CD4-positive, alpha-beta T cell treated with Interferon alpha-2 for 1 hour (primary cell): ENCODE data around the gene NDE1.
"Not testable (repeated sequence)": the region's sequence is repeated elsewhere in the genome, so short reads cannot be mapped to it uniquely, and the experiment has no call there.

Experiments used
- DNase-seq, 2 donors: peaks; one replicate each; pipeline ENCODE4 v3.0.0-alpha.2; 2020 to 2022

The NDE1 gene

DNA sequence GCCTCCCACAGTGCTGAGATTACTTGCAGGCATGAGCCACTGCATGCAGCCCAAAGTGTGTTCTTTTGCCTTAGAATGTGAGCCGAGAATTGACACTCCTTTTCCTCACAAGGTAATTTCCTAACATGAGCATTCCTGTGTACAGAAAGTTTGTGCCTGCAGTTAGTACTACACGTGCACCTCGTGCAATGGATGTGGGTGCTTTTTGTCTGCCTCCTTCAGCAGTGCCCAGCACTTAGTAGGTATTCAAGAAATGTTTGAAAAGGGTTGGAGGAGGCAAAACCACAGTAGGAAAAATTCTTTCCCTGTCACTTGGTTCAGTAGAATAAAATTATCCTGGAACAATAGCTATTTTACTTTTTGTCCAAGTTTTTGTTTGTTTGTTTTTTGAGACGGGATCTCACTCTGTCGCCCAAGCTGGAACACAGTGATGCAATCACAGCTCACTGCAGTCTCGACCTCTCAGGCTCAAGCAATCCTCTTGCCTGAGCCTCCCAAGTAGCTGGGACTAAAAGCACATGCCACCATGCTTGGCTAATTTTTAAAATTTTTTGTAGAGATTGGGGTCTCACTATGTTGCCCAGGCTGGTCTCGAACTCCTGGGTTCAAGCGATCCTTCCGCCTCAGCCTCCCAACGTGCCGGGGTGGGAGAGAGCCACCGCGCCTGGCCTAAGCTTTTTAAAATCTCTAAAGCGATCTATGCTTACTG lies 2.4 kb downstream of the NDE1 start:
- no peak for DNase-seq

GRCh38 chr16:15653227-15653626 lies 3.2 kb downstream of the NDE1 start:
- no peak for DNase-seq

- DNase-seq = no peak
Measured at GRCh38 chr16:15654591-15654990, 4.5 kb downstream of the NDE1 start.

- DNase-seq = not testable (repeated sequence)
Measured at GRCh38 chr16:15655561-15655960, 5.5 kb downstream of the NDE1 start.

DNA sequence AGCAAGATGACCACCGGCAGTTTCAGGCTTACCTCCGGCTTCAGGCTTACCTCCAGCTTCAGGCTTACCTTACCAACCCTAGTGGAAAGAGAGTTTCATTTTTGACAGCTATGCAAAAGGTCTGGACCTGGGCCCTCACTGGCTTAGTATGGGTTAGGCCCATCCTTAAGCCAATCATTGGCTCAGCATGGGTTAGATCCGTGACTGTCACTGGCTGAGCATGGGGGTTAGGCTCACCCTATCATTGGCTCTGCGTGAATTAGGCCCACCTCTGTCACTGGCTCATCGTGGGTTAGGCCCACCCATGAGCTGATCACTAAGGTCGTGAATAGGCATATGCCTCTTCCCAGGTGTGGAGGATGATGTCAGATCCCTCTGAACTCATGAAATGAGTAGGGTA lies 8.1 kb downstream of the NDE1 start:
- no peak for DNase-seq

DNA sequence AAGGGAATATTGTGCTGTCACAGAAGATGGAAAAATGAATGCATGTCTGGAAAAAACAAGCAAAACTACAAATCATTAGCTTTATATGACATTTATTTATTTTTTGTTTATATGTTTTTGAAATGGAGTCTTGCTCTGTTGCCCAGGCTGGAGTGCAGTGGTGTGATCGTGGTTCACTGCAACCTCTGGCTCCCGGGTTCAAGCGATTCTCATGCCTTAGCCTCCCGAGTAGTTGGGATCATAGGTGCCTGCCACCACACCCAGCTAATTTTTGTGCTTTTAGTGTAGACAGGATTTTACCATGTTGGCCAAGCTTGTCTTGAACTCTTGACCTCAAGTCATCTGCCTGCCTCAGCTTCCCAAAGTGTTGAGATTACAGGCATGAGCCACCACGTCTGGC lies 8.5 kb downstream of the NDE1 start:
- no peak for DNase-seq

- no peak for DNase-seq
Measured at GRCh38 chr16:15660203-15660601, 10.2 kb downstream of the NDE1 start.

- no peak for DNase-seq
Measured at GRCh38 chr16:15665107-15665506, 15.1 kb downstream of the NDE1 start.

GRCh38 chr16:15667091-15667742 lies 17.2 kb downstream of the NDE1 start:
- no peak for DNase-seq

DNA sequence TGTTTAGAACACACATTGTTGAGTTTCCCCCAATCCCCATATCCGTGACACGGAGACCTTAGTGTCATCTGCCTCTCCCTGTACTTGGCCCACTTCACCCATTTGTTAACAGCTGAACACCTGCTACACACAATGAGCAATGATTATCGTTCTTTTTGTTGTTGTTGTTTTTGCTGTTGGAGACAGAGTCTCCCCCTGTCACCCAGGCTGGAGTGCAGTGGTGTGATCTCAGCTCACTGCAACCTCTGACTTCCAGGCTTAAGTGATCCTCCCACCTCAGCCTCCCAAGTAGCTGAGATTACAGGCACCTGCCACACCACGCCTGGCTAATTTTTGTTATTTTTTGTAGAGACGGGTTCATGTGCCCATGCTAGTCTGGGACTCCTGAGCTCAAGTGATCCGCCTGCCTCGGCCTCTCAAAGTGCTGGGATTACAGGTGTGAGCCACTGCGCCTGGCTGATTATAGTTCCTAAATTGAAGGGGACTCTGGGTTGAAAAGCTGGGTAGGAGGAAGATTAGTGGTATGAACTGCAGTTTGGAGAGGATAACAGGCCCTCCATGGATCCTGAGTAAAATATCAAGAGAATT lies 21.6 kb downstream of the NDE1 start:
- DNase-seq = no peak

DNA sequence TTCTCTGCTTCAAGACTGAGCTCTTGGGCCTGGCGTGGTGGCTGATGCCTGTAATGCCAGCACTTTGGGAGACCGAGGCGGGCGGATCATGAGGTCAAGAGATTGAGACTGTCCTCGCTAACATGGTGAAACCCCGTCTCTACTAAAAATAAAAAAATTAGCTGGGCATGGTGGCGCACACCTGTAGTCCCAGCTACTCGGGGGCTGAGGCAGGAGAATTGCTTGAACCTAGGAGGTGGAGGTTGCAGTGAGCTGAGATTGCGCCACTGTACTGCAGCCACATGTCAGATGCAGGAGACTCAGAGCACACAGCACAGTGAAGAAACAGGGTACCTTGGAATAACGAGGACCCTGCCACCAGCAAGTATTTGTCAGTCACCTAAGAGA lies 22.1 kb downstream of the NDE1 start:
- DNase-seq = not testable (repeated sequence)

GRCh38 chr16:15672514-15673167 lies 22.6 kb downstream of the NDE1 start:
- peak; percentile 80 to 86 for DNase-seq

- DNase-seq = no peak
Measured at GRCh38 chr16:15674571-15674970, 24.5 kb downstream of the NDE1 start.

DNA sequence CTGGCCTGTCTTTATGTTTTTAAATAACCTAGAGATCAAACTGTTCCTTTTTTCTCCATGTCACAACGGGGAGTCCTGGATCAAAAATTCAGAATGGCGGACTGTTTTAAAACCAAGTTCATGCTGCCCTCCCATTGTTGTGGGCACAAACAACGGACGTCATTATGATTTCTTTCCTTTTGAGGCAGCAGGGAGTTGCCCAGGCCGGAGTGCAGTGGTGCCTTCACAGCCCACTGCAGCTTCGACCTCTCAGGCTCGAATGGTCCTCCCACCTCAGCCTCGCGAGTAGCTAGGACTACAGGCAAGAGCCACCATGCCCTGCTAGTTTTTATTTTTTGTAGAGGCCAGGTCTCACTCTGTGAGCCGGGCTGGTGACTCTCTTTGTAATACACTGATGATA lies 26.5 kb downstream of the NDE1 start:
- DNase-seq = no peak

- no peak for DNase-seq
Measured at GRCh38 chr16:15677447-15677846, 27.4 kb downstream of the NDE1 start.

GRCh38 chr16:15682105-15682570 lies 32.1 kb downstream of the NDE1 start:
- DNase-seq = peak; percentile 49 to 50

DNA sequence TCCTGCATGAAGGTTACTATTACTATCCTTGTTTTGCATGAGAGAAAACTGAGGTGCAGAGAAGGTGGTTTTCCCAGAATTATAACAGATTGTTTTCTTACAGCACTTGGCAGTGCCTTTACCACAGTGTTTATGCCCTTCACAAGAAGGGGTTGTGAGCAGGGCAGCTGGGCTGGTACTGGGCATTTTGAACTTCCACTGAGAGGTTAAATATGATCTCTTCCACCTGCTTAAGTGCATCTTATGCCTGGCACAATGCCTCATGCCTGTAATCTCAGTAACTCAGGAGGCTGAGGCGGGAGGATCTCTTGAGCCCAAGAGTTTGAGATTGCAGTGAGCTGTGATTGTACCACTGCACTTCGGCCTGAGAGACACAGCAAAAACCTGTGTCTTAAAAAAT lies 36.2 kb downstream of the NDE1 start:
- DNase-seq = no peak

- no peak for DNase-seq
Measured at GRCh38 chr16:15689290-15689689, 39.2 kb downstream of the NDE1 start.

DNA sequence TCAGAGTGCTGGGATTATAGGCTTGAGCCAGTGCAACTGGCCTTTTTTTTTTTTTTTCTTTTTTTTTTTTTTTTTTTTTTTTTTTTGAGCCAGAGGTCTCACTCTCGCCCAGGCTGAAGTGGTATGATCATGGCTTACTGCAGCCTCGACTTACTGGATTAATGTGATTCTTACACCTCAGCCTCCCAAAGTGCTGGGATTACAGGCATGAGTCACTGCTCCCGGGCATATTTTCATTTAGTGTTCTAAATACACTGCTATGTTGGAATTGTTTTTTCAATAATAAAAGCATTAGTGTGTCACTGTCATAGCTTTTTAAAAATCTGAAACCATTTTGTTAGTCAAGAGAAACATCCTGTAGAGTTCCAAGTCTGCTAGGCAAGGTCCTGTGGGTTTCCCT lies 40.3 kb downstream of the NDE1 start:
- DNase-seq = no peak

- DNase-seq = no peak
Measured at GRCh38 chr16:15691046-15691445, 41.0 kb downstream of the NDE1 start.

- not testable (repeated sequence) for DNase-seq
Measured at GRCh38 chr16:15692508-15692907, 42.5 kb downstream of the NDE1 start.

DNA sequence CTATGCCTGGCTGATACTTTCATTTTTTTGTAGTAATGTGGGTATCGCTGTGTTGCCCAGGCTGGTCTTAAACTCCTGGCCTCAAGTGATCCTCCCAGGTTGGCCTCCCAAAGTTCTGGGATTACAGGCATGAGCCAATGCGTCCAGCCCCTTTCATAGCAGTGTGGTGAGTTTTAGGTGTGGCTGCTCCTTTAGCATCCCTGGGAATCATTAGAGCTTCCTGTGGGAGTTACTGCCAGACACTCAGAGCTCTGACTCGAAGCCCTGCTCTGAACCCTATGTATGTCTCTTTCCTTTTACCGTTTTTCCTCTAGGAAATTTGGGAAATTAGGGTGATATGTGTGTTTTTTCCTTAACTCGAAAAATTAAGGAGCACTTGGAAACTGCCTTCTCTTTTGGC lies 44.5 kb downstream of the NDE1 start:
- DNase-seq = no peak

DNA sequence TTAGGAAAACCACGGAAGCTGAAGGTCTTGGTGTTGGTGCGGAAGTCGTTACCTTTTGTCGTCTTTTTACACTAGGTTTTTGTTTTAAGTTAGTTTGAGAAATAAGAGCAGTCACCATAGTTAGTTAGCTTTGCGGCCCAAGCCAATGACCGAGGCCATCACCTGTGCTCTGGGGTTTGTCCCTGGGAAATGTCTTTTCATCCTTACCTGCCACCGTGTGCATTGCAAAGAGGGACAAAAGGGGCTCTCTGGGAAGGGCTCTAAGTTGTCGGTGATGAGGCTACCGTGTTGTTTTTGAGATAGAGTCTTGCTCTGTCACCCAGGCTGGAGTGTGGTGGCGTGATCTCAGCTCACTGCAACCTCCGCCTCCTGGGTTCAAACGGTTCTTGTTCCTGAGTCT lies 49.8 kb downstream of the NDE1 start:
- DNase-seq = no peak

DNA sequence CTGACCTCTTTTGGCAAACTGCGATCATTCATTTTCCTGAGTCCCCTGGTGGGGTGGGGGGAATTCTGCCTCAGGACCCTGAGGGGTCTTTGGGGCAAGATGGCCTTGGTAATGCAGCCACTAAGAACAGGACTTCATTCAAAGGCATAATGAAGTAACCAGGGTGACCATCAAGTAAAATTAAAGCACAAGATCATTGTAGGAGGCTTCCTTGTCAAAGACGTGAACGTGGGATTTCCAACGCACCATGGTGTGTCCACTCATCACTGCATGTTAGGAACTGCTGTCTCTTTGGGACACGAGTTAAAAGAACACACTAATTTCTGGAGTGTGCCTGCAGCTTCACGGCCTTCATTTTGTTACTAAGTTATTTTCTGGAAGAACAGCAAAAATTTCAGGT lies 51.3 kb downstream of the NDE1 start:
- no peak for DNase-seq
